ENCODE data around the gene GSK3A.

The GSK3A gene

DNA sequence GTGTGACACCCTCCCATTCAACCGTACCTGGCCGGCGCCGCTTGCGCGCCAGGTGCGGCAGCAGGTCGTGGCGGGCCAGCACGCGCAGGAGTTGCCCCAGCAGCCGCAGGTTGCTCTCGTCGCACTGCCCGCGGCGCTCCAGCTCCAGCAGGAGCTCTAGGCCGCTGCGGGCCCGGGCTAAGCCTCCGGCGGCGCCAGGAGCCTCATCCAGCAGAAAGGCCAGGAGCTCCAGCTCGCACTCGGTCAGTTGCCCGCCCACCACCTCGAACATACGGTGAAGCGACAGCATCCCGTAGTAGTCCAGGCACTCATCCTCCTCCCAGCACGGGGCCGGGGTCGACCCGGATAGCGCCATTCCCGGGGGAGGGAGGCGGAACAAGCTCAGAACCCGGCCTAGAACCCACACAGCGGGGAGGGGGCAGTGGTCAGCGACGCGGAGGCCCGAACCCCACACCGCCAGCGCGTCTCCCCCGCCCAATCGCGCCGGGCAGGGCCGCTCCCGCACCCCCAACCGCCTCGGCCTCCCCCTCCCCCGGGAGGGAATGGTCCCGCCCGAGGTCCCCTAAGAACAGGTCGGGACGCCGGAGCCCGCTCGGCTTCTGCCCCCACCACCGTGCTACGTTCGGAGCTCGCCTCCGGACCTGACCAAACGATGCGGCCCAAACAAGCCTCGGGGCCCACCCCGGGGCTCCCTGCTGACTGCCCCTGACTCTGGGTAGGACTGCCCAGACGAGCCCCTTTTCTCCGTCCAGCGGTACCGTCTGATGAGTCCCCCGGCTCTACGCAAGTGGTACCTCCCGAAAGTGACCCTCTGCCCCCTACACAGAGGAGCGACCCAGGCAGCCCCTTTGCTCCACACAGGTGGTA lies 25.5 kb downstream of the GSK3A start:
- peak overlapping the region; percentile 50 to 97 (median 90) for H3K27ac ChIP-seq
- peak overlapping the region; percentile 80 to 95 (median 85) for H3K4me3 ChIP-seq

DNA sequence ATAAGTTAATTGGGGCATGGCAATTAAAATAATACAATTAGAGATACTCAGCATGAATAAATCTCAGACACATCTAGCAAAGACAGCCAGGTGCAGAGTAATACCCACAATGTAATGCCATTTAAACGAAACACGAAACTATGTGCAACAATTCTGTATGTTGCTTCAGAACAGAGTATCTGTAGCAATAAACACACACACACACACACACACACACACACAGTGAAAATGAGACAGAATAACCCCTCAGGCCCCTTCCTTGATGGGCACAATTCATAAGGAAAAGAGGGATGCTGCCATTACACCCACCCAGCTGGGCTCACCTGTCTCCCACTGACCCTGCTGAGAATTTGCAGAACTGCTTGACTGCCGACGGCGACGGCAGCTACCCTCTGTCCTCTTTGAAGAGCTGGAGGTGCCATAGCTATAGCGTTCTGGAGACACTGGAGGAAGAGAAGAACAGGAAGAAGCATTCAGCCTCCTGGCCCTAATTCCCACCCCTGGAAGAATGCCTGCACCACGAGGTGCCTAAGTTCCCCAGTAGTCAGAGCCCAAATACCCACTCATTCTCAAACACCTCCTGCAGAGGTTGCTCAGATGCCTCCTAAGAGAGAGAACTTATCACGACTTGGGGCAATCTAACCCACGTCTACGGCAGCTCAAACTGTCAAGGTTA lies 27.5 kb downstream of the GSK3A start:
- H3K27ac ChIP-seq: peak overlapping the region in 1 of 21 experiments; percentile 97
- H3K4me3 ChIP-seq: no peak overlapping the region

DNA sequence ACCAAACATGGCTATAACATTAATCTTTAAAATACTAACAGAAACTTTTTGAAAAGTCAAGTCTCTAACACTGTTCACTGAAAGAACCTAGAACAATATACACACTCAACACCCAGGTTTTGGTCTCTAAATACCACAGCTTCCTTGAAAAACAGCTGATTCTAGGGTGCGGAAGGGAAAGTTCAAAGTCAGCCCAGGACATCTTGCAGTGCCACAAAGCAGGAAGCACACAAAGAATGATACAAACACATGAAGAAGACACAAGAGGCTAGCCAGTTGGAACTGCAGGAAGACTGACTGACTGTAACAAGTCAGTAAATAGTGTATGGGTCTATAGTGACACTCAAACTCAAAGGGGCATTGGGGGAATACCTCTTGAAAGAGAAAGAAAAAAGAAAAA lies 29.5 kb downstream of the GSK3A start:
- H3K27ac ChIP-seq: peak overlapping the region in 2 of 21 experiments; percentile 13 to 44
- H3K4me3 ChIP-seq: no peak overlapping the region

DNA sequence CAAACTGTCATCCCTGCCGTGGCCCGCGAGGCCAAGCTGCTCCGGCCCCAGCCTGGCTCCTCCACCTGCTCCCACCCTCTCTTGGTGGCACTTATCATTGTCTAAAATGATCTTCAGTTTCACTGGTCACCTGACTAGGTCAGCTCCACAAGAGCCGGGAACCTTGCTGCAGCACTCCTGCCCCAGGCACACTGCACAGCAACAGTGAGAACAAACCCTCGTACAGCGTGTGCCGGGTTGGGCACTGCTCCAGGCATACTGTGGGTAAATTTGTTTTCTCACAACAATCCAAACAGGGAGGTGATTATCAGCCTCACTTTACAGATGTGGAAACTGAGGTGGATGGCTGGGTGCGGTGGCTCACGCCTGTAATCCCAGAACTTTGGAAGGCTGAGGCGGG lies 33.8 kb downstream of the GSK3A start:
- Histone ChIP-seq H3K4me3 (no peak overlapping the region), H3K27ac (peak overlapping the region in 7 of 21 experiments; percentile 31 to 75 (median 63))

DNA sequence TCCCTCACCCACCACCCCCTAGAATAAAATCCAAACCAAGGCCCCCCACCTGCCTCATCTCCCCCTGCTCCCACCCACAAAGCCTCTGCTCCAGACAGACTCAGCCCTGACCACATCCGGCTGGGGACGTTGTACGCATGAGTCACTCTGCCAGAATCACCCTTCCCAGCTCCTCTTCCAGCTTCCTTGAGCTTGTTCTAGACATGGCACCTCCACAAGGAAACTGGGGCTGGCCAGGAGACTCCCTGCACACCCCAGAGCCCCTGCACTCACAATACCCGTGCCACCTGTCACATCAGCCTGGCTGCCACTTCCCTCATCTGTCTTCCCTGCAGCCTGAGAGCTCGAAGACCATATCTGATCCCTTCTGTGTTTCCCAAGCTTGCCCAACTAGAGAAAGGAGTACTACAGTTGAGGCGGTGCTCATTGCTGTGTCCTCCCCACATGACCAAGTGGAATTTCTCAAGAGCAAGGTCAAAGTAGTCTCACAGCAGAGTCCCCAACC lies 34.6 kb downstream of the GSK3A start:
- Histone ChIP-seq H3K27ac (peak overlapping the region in 14 of 21 experiments; percentile 7 to 75 (median 40)), H3K4me3 (no peak overlapping the region)

DNA sequence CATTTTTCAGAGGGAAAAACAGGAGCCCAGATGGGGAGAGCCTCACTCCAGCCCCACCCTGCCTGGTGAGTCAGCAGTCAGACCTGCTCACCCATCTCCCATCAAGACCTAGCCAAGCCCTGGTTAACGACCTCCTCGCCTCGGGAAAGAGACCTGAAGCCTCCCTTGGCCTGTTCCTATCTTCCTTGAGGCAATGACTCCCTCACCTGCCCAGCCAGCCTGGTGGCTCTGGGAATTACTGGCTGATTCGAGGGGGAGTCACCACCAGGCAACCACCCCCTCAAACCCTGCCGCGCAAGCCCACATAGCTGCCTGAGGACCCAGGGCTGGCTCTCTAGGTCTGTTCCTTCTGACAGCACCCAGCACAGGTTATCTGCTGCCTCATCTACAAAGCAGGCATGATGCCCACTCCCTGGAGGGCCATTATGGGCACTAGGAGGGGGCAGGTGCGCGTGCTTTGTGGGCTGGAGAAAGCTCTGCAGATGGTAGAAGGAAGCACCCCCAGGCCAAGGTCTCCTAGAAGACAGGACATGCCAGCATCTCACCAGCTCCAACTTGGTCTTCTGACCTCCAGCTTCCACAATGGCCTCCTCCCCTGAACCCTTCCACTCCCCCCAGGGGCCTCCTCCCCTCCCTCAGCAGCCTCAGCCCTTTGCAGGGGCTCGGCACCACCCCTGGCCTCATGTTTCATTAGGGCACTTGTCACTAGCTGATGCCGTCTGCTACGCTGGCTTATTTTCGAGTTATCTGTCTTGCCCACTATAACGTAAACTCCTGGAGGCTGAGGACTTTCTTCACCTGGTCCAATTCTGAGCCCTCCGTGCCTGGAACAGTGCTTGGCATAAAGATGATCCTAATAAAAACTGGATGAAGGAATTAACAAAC lies 35.3 kb downstream of the GSK3A start:
- no peak overlapping the region for H3K4me3 ChIP-seq
- peak overlapping the region in 17 of 21 experiments; percentile 7 to 75 (median 40) for H3K27ac ChIP-seq

DNA sequence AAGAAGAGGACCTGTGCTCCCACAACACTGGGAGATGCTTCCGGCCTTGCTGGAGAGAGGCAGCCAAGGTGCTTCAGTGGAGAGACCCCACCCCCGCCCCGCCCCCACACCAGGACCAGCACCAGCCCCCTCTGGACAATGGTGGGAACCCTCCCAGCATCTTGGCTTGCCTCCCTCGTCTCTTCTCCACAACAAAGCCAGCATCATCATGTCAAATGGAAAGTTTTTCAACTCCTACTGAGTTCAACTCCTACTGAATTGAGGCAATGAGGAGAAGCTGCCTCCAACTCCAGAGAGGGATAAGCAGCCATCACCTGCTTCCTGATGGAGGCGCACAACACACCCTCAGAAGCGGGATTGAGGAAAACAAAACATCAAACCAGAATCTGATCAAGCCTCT lies 37.7 kb downstream of the GSK3A start:
- Histone ChIP-seq H3K27ac (no peak overlapping the region), H3K4me3 (no peak overlapping the region)

DNA sequence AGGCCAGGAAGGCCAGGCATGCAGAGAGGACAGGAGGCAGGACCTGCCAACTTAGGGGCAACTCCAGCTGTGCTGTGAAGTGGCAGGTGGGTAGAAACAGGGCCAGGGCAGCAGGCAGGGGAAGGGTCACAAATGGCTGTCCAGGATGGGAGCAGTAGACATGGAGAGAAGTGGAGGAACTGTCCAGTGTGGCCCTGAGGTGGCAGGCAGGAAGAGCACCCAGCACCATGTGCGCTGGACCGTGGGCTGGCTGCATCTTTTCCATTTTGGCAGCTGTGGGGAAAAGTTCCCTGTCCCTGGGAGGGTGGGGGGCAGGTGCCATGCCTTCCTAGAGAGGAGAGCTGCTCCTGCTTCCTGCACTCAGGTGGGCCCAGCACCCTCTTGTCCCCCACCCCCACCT lies 38.7 kb downstream of the GSK3A start:
- H3K27ac ChIP-seq: peak overlapping the region in 6 of 21 experiments; percentile 4 to 98 (median 36)

DNA sequence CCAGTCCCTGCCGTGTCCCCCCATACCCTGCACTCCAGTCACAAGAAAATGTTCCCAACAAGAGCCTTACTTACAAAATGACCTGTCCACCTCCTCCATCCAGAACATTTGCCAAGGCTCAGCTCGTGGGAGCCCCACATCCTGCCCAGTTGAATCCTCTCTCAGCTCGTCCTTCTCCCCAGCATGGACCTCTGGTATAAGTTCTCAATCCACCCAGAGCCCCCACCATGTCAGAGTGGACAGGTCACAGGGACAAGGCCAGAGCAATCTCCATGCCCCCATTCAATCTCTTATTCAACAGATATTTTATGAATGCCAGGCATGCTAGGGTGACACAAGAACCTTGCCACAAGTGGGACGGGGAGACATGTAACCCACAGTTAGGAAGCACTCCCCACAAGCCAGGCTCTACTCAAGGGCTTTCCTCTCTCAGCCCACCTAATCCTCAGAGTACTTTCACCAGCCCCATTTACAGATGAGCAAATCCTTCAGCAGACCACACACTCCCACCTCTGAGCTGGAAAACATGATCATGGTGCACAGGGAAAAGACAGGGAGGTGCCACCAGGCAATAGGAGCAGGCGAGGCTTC lies 40.0 kb downstream of the GSK3A start:
- Histone ChIP-seq H3K27ac (peak overlapping the region in 17 of 21 experiments; percentile 42 to 98 (median 85)), H3K4me3 (no peak overlapping the region)

More for the DNA sequence above, 38.7 kb downstream of the GSK3A start:
- no peak overlapping the region for H3K4me3 ChIP-seq

DNA sequence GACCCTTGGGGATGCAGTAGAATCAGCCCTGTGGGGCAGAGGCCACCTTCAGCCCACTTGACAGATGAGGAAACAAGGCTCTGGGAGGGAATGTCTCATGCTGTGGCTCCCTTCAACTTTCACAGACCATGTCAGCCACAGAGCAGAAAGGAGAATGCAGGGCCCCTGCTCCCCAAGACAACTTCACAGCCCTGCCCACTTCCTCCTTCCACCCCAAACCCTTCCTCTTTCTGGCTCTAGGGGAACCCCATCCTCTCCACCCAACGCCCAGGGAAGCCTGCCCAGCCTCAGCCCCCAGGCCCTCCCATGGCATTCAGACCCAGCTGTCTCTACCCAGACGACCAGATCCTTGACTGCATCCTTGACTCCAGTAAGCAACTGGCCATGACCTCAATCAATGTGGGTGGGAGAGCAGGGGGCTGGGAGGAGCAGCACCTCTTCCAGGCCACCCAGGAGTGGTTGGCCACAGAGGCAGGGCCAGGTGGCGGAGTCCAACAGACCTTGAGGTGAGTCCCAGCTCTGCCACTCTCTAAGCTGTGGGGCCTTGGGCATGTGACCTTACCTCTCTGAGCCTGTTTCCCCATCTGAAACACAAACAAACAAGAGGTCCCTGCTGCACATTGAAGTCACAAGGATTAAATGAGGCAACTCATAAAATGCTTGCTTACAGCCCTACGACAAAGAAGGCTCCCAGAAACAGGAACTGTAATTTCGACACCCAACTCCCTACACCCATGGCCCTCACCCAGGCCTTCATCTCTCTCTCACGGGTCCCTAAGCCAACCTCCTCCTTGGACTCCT lies 40.7 kb downstream of the GSK3A start:
- Histone ChIP-seq H3K4me3 (no peak overlapping the region), H3K27ac (peak overlapping the region in 20 of 21 experiments; percentile 15 to 98 (median 84))

DNA sequence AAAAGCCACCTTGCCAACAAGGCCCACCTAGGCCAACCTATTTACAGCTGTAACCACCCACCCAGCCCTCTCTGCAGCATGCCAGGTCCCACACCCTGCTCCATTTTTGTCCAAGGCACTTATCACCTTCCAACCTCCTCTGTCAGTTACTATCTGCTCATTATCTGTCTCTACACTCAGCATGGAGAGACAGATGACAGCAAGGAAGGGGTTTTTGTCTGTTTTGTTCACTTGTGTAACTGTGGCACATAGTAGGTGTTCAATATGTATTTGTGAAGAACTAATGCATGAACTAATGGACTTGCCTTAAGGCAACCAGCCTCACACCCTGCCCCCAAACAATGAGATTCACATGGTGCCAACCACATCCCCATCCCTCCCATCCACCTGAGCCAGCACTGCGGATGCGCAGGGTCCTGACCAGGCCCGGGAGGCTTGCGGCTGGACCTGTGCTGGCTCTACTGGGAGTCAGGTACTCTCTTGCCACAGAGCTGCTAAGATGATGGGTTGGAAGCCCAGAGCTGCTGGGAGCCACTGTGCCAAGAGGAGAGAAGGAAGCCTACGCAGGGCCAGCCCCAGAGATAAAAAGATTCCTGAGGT lies 42.2 kb downstream of the GSK3A start:
- H3K4me3 ChIP-seq: peak overlapping the region in 1 of 7 experiments; percentile 21

DNA sequence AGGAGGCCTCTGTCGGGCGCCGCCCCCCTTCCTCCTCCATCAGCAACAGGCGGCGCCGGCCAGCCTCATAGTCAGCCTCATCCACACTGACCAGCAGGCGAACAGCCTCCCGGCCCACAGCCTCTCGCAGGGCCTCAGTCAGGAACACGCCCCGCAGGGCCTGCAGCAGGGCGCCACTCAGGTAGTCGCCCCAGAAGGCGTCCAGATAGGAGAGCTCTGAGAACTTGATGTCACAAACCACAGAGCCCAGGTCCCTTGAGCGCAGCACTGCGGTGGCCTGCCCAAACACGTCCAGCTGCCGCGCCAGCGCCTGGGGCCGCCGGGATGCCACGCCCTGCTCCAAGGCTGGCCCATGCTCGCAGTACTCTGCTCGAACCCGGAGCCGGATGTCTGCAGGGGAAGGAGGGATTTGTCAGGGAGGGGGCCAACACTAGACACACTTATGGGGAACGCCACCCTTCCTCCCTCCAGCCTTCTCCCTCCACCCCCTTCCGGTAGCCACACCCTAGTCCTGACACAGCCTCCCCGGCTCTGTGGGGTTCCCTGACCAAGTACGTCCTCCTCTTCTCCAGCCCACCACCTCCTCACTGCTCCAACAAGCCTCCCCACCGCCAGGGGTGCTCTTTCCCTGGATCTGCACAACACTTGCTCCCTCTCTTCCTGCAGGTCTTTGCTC lies 42.8 kb downstream of the GSK3A start:
- Histone ChIP-seq H3K4me3 (peak overlapping the region in 4 of 7 experiments; percentile 7 to 23 (median 16)), H3K27ac (peak overlapping the region in 20 of 21 experiments; percentile 26 to 98 (median 84))

More for the DNA sequence above, 42.2 kb downstream of the GSK3A start:
- peak overlapping the region in 19 of 21 experiments; percentile 50 to 98 (median 84) for H3K27ac ChIP-seq

DNA sequence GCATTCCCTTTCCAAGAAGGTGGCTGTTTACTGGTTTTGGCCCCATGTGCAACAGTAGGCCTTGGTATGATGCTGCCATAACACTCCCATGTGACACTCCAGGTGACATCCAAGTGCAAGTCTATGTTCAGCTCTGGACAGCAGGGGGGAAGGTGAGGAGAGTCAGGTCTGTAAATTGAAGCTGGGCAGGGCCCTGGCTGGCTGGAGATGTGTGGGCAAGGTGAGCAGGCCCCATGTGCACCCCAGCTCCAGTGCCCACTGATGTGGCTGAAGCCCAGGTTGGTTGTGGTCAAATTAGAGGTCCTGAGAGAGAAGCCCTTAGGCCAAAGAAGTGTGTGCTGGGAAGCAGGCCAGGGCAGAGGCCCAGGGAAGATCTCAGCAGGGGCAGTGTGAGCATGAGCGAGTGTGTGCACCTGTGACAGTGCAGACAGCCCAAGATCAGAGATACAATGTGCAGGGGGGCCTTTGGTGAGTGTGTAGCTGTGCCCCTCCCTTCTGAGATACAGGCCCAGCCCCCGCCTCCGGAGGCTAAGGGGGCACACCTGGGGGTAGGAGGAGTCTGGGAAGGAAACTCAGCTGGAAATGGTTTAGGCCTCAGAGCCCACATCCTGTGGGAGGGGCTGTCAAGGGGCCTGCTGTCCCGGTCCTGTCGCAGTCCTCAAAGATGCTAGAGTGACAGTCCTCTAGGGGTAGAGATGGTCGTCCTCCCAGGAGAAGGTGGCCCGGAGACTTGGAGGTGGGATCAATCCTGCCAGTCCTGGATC lies 43.5 kb downstream of the GSK3A start:
- H3K4me3 ChIP-seq: peak overlapping the region in 4 of 7 experiments; percentile 7 to 23 (median 16)
- peak overlapping the region in 20 of 21 experiments; percentile 26 to 98 (median 84) for H3K27ac ChIP-seq

DNA sequence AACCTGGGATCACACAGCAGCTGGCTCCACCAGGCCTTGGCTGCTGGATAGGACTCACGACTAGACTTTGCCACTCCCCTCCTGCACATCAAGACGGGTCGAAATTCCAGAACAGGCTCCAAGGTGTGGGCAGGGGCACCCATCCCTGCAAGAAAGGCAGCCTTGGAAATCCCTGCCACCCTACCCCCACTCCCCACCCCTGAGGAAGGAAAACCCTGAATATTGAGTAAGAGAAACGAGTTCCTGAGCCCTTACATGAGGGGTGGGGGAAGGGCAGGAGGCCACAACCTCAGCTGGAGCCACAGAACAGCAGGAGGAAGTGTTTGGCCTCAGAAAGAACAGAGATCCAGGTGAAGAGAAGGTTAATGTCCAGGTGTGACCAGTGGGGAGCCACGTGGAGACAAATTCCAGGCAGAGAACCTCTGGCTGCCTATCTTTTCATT lies 45.0 kb downstream of the GSK3A start:
- H3K27ac ChIP-seq: peak overlapping the region in 9 of 21 experiments; percentile 2 to 67 (median 26)
- H3K4me3 ChIP-seq: no peak overlapping the region

DNA sequence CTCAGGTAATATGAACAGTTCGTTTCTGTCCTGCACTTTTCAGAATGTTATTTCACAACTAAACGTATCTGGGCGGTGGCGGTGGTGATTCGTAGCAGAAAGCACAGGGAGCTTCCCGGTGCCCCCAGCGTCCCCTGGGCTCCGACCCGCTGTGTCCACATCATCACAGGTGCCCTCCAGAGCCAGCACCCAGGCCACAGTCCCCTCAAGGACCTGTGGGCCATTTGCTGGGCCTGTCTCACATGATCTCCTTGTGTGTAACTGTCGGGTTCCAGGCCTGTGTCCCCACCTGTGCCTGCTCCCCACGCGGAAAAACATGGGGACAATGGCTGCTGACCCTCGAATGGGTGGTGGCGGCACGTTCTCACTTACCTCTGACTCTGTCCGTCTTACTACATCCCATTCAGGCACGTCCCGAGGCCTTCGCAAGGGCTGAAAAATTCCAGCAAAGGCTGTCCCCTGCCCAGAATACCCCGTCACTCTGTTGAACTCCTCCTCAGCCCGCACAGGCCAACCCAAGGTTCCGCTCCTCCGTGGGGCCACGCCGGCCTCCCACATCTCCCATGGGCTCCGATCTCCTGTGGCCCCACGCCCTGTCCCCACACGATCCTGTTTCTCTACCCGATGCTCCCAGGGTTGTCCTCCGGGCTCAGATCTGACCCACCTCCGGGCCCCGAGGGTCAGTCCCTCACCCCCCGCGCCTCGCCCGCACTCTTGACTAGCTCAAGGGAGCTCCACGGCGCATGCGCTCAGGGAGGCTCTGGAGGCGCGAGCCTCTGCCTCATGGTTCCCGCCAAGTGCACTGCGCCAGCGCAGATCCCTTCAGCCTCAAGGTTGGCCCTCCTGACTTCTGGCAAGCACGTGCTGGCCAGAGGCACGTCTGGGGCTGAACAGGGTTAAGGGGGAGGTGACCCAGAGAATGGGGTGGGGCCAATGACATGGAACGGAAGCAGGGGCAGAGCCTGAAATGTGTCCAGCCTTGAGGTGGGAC lies 46.1 kb downstream of the GSK3A start:
- no peak overlapping the region for H3K4me3 ChIP-seq
- H3K27ac ChIP-seq: peak overlapping the region in 6 of 21 experiments; percentile 2 to 67 (median 28)

All from skin epidermis (tissue), 12 donors.